HG02763 (cell line): ENCODE measurements around the gene JMJD4.

ENCODE experiments used
- ATAC-seq: cut with Tn5 transposase; IDR thresholded peaks from one replicate; pipeline ENCODE4 v1.9.1; 2021; ENCODE audit warnings: mild to moderate bottlenecking, moderate library complexity; ENCODE audit not compliant: unreplicated experiment

The JMJD4 gene

GRCh38 chr1:227769047-227769935 is 34.2 kb upstream of the JMJD4 start:
- no peak for ATAC-seq

DNA sequence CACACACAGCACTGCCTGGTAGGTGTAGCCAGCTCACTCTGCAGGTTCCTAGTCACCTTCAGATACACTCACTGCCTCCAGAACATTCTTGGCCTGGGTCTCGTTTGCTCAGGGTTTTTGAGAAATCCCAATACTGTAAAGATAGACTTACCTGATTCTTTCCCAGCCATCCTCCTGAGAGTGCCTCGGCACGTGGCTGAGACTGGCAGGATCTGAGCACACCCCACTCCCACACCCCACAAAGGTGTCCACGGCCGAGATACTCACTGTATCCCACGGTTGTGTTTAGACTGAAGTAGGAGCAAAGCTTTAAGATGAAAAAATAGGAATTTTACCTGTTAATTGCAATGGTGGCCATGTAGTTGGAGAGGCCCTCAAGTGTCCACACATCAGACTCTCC is 33.5 kb upstream of the JMJD4 start:
- no peak for ATAC-seq

DNA sequence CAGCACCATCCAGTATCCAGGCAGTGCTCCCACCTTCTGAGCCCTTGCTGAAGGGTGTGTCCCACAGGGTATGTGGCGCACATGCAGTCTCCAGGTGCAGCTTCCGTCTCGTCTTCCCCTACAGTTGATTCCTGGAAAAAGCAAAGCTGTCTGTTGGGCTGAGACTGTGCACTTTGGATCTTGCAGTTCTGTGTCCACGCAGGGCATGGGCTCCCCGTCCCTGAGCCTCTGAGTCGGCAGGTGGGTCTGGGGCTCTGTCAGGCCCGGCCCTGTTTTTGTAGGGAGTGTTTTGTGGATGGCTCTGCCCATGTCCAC is 33.0 kb upstream of the JMJD4 start:
- no peak for ATAC-seq

GRCh38 chr1:227767401-227768124 is 32.5 kb upstream of the JMJD4 start:
- no peak for ATAC-seq

GRCh38 chr1:227766653-227767277 is 31.7 kb upstream of the JMJD4 start:
- ATAC-seq: no peak

- ATAC-seq: no peak
These were observed 31.0 kb upstream of the JMJD4 start for GRCh38 chr1:227766015-227766634.

GRCh38 chr1:227765261-227766014 is 30.3 kb upstream of the JMJD4 start:
- no peak for ATAC-seq

GRCh38 chr1:227764019-227764391 is 28.9 kb upstream of the JMJD4 start:
- ATAC-seq: no peak

GRCh38 chr1:227763246-227764018 is 28.3 kb upstream of the JMJD4 start:
- ATAC-seq: no peak

DNA sequence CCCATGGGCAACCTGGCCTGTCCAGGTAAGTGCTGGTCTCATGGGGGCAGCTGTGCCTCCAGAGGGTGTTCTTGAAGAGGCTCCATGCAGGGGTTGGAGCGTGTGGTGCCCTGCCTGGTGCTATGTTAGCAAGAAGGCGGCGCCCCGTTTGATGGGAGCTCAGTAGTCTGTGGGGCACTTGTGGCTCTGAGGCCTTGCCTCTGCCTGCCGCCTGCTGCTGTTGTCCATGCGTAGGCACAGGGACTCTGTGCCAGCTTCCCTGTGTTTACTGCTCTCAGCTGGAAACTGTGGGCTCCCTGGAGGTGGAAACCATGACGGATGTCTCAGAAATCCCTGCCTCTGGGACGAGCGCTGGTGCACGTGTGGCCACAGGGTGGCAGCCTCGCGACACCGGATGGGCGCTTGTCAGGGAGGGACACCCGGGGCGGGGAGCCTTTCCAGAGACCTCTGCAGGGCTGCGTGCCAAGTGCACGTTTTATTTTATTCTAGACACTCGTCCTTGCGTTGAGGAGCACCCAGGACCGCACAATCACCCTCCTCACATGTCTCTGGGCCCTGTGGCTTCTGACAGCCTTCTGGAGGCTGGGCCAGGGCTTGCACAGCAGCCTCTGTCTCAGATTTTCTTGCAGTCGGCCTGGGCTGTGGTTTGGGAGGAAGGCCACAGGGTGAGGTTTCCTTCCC is 27.3 kb upstream of the JMJD4 start:
- ATAC-seq: peak; percentile 78

DNA sequence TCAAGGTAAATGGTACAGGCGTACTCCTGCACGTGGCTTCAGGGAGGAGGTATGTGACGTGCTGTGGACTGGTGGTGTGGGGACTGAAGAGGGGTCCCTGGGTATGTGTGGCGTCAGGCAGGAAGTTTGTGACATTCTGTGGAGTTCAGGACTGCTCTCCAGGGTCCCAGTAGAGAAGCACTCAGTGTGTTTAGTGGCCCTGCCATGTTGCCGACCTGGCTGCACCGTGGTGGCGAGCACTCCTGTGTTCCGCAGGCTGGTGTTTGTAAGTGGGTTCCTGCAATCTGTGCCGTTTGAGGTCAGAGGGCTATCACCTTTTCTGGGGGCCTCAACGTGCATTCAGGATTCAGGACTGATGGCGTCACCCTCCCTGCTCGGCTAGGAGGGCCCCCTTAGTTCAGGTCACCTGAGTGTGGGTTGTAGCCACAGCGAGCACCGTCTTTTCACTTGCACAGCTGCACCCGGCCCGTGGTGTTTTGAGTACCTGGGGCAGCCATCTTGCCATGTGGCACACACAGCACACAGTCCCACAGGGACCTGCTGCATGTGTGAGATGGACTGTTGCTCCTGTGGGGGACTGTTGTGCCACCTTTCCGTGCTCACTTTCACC is 26.6 kb upstream of the JMJD4 start:
- no peak for ATAC-seq

DNA sequence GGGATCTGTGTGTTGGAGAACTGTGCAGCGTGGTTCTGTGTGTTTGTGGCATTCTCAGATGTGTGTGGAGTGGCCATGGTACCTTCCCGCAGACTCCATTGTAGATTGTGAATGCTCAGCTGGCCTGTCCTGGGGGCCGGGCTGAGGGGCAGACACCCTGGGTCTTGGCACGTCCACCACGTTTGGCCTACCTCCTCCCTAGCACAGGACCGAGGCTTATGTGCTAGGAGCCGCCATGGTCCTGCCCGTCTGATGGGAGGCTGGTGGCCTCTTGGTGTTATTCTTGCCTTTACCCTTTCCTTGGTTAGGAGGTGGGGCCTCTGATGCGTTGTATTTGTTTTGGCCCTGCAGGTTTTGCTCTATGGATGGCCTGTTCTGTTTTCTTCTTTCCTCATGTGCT is 25.3 kb upstream of the JMJD4 start:
- no peak for ATAC-seq

- no peak for ATAC-seq
These were observed 24.5 kb upstream of the JMJD4 start for GRCh38 chr1:227759341-227760300.

DNA sequence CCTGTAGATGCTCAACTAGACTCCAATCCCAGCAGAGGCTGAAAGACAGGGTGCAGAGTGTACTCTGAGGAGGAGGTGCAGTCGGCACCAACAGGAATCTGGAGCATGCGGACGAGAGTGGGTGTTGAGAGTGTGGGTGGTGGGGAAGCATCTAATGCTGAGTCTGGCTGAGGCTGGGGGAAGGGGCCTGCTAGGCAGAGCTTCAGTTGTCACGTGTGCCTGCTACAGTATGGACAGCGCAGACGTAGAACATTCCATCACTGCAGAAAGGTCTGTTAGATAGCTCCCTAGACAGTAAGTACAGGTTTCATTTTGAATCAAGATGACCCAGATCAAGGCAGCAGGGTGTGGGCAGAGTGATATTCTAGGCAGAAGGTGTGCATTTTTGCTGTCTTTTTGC is 23.3 kb upstream of the JMJD4 start:
- no peak for ATAC-seq

DNA sequence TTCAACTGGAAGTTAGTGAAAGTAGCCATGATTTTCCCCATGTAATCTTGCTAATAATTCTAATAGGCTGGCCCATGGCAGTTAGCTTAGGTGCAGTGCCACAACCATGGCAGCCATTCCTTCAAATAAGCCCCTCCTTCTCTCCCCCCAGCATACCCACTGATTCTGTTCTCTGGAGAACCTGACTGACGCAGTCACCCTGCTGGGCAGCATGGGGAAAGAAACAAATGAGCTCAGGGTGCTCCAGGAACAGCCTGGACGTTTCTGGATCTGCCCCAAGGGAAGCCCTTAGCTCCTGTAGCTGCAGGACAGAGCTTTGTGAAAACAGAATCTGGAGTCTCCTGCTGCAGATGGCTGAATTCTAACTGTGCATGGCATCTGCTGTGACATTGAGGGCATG is 22.7 kb upstream of the JMJD4 start:
- no peak for ATAC-seq

DNA sequence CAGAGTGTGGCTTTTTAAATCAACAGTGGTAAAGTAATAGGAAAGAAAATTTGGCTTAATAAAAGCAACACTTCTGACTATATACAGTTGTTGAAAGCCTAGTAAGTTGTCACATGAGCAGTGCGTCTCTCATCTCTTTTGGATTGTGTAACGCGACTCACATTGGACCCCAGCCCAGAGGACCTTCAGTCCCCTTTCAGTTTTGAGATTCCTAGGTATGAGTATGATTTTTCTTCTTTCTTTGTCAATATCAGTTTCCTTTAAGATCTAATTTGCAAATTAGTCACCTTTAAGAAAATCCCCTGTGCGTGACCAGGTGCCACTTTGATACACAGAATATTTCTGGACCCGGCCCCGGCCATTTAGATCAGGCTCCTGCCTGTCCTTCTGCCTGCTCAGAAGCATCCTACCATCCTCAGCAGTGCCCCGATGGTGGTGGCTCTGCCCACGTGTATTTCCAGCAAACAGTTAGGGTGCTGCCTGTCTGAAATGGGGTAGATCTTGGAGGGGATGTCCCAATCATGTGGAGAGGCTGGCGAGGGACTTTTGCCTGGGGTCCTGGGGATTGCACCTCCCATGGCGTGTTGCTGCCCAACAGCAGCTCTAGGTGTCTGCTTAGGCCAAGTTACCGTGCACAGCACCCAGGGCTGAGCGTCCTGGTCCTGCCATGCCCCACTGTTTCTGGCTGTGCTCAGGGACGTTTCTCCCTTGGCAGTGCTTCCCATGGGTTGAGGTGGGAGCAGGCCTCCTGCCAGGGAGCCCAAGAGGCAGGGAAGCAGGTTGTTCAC is 21.3 kb upstream of the JMJD4 start:
- no peak for ATAC-seq

DNA sequence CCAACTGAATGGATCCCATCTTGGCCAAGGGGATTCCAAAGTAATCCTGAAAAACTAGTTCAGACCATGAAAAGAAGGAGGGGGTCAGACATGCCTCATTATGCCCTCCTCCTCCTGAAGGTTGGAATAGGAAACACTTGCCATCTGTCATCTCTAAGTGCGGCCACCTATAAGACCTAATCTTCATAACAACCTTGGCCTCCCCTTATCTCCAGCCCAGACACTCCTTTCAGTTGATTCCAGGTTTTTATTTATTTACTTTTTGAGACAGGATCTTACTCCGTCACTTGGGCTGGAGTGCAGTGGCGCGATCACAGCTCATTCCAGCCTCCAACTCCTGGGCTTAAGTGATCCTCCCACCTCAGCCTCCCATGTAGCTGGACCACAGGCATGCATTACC is 19.9 kb upstream of the JMJD4 start:
- ATAC-seq: no peak
